HepG2 (cell line): ENCODE measurements around the gene ID3. TPM values are rescaled to one million over a fixed set of nuclear protein-coding genes. Genes with fewer than 3 reads are reported as not detected.

Experiments
- BRF2 ChIP-seq: sonication (generic); formaldehyde crosslinking; IDR thresholded peaks from 2 replicates; pipeline ENCODE4 v1.8.1; 2022; ENCODE audit warnings: mild to moderate bottlenecking, missing genetic modification reagents
- HNRNPH1 ChIP-seq: fragments of 200-400 bp; formaldehyde crosslinking; optimal IDR thresholded peaks from 2 replicates; pipeline ENCODE3; 2017; ENCODE audit warnings: mild to moderate bottlenecking, low read depth, low read length
- SRSF4 ChIP-seq: fragments of 200-400 bp; formaldehyde crosslinking; IDR thresholded peaks from one replicate; pipeline ENCODE4 v1.6.1; 2018; ENCODE audit warnings: mild to moderate bottlenecking, low read depth, low read length, moderate library complexity; ENCODE audit not compliant: poor library complexity, severe bottlenecking
- ZBTB7A ChIP-seq: sonication (generic); formaldehyde crosslinking; IDR thresholded peaks from 2 replicates; pipeline ENCODE4 v1.8.0; 2022; ENCODE audit warnings: mild to moderate bottlenecking, missing genetic modification reagents
- ZNF615 ChIP-seq: sonication (generic); formaldehyde crosslinking; IDR thresholded peaks from 2 replicates; pipeline ENCODE4 v1.5.0; 2020; ENCODE audit warnings: mild to moderate bottlenecking, missing genetic modification reagents, borderline replicate concordance
- ZSCAN20 ChIP-seq: sonication (generic); formaldehyde crosslinking; IDR thresholded peaks from 2 replicates; pipeline ENCODE4 v1.4.0; 2020; ENCODE audit warnings: missing genetic modification reagents, mild to moderate bottlenecking, borderline replicate concordance
- polyA plus RNA-seq, 8 experiments: library from polyadenylated mRNA; depleted of rRNA in 3 of 8; stranded (reverse) in 7 of 8; unstranded in 1 of 8; fragments of >200 nt; fragmentation: Illumina TruSeq in 4 of 8; extraction: Trizol in 4 of 8; gene quantifications; 2 replicates each; pipeline versions ENCODE4 v1.2.1 to v1.2.3, GENCODE V29; 2011 to 2016; ENCODE audit warnings: low read depth in 4 of 8, missing spikeins in 1 of 8, mixed read lengths in 1 of 8; ENCODE audit not compliant: insufficient read depth in 1 of 8
- total RNA-seq, 5 experiments: library from RNA; depleted of rRNA; stranded (reverse); fragments of >200 nt; fragmentation: Illumina TruSeq; extraction: Trizol; gene quantifications; 2 replicates each; pipeline ENCODE4 v1.2.3, GENCODE V29; 2016; ENCODE audit warnings: low read depth in 1 of 5
- TF ChIP-seq, protein P1 (sequence below): sonication (generic); formaldehyde crosslinking; IDR thresholded peaks from 2 replicates; pipeline ENCODE4 v1.8.1; 2023; ENCODE audit warnings: mild to moderate bottlenecking, inconsistent platforms, moderate library complexity, missing genetic modification reagents, borderline replicate concordance
- TF ChIP-seq, protein P2 (sequence below): sonication (generic); formaldehyde crosslinking; IDR thresholded peaks from 2 replicates; pipeline ENCODE4 v1.4.0; 2020; ENCODE audit warnings: missing genetic modification reagents

The ID3 gene
- total and polyA plus RNA-seq, 2 of the 13 experiments (the other 11 are each of a cell fraction or from before 2014, with no cell fraction given), result 64.8 to 115 TPM

DNA sequence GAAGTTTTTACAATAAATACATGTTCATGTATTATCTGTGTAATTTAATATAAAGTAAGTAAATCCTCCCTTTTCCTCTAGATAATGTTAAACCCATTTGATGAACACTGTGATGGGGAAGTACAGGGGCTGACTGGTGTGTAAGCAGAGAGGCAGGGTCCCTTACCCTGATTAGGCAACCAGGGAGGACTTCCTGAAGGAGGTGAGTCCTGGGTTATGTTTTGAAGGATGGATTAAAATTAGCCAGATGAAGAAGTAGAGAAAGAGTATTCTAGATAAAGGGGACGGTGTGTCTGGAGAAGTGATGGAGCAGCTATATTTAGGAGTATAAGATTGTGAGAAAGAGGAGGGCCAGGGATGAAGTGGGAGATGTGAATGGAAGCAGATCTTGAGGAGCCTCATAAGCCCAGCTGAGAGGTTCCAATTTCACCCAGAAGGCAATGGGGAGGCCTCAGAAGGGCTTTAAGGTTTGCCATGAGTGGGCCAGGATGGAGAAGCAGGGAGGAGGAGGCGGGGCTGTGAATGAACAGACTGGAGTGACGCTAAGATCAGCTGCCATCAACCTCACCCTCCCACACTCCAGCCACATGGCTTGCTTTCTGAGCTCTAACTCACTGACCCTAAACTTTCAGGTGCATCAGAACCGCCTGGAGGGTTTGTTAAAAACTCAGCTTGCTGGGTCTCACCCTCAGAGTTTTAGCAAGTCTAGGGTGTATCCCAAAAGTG, 30.9 kb upstream of the ID3 start (continued):
- TF ChIP-seq BRF2 (CRISPR knock-in tag), result no peak
- TF ChIP-seq ZNF615 (CRISPR knock-in tag), result no peak
- TF ChIP-seq HNRNPH1, result no peak
- TF ChIP-seq, protein P1, sequence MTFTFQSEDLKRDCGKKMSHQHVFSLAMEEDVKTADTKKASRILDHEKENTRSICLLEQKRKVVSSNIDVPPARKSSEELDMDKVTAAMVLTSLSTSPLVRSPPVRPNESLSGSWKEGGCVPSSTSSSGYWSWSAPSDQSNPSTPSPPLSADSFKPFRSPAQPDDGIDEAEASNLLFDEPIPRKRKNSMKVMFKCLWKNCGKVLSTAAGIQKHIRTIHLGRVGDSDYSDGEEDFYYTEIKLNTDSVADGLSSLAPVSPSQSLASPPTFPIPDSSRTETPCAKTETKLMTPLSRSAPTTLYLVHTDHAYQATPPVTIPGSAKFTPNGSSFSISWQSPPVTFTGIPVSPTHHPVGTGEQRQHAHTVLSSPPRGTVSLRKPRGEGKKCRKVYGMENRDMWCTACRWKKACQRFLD (CRISPR knock-in tag), result no peak
- TF ChIP-seq, protein P2, sequence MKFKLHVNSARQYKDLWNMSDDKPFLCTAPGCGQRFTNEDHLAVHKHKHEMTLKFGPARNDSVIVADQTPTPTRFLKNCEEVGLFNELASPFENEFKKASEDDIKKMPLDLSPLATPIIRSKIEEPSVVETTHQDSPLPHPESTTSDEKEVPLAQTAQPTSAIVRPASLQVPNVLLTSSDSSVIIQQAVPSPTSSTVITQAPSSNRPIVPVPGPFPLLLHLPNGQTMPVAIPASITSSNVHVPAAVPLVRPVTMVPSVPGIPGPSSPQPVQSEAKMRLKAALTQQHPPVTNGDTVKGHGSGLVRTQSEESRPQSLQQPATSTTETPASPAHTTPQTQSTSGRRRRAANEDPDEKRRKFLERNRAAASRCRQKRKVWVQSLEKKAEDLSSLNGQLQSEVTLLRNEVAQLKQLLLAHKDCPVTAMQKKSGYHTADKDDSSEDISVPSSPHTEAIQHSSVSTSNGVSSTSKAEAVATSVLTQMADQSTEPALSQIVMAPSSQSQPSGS (CRISPR knock-in tag), result no peak
- no peak for TF ChIP-seq ZSCAN20 (CRISPR knock-in tag)
- TF ChIP-seq SRSF4, result no peak
- TF ChIP-seq ZBTB7A (CRISPR knock-in tag), result no peak
